ENCODE measurements around the gene CFAP46.
"Not testable (repeated sequence)": the region's sequence is repeated elsewhere in the genome, so short reads cannot be mapped to it uniquely, and the experiment has no call there.

Gene CFAP46

DNA sequence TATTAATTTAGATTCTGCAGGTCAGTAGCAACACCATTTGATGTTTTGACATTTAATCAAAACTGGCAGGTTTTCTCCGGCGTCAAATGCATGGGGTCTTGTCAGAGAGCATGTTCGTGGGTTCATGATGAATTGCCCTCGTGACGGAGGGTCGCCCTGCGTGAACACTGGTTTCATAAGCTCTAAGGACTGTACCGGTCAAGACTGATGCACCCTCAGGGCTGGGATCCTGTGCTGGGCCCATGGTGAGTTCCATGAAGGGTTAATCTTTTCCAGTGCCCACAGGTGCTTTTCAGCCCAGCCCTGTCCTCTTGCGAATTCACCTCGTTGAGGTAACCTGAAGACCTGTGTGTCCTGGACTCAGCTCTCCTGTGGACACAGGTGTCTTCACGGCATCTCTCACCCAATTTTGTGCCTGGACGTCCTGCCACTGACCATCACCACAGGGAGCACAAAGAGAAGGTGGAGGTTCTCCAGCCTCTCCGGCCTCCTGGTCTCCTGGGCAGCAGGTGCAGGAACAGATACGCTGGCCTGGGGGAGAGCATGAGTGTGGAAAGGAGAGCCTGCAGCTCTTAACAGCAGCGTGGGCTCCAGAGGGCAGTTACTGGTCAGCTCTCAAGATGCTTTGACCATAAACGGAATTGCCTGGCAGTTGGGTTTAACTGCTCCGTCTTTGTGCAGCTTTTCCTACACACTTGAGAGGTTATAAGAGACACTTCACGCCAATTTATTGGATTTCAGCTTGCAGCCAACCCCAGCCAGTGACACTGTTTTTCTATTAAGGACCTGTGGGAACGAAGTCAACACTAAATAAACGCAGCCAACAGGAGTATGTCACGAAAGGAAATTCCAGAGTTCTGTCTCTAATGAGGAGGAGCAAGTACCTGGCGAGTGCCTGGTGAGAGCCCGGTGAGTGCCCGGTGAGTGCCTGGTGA is 37.4 kb upstream of the CFAP46 start:
- no peak for DNase-seq (ENCODE audit: low spot score)

GRCh38 chr10:132978542-132978941 is 36.2 kb upstream of the CFAP46 start:
- no peak for DNase-seq (ENCODE audit: low spot score)

GRCh38 chr10:132977807-132978206 is 35.4 kb upstream of the CFAP46 start:
- no peak for DNase-seq (ENCODE audit: low spot score)

- no peak for DNase-seq (ENCODE audit: low spot score)
Observed at GRCh38 chr10:132977076-132977475, 34.7 kb upstream of the CFAP46 start.

DNA sequence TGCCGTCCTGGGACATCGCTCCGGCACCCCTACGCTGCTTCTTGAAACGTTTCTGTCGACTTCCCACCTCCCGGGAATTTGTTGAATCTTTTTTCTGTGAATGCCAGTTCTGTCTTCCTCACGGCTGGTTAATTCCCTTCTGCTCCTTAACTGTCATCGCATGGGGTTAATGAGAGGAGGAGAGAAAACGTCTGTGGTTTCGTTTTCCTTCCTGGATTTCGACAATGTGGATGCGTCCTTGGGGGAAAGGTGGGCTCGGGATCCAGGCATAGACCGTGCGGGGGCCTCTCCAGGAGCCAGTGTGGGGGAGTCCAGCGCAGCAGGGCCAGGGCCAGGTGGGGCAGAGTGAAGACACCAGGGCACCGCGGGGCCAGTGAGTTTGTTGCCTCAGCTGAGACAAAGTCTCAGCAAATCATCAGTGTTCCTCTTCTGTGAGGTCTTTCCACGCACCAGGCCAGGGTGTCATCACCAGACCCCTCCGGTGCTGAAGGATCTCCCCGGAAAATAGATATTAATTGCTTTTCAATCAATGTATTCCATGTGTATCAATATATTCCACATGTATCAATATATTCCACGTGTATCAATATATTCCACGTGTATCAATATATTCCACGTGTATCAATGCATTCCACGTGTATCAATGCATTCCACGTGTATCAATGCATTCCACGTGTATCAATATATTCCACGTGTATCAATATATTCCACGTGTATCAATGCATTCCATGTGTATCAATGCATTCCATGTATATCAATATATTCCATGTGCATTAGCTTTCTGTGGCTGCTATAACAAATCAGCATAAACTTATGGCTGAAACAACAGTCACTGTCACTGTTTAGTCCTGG is 33.7 kb upstream of the CFAP46 start:
- no peak for DNase-seq (ENCODE audit: low spot score)

GRCh38 chr10:132974886-132975830 is 32.8 kb upstream of the CFAP46 start:
- no peak for DNase-seq (ENCODE audit: low spot score)

- DNase-seq (ENCODE audit: low spot score): no peak
Observed at GRCh38 chr10:132974249-132974796, 32.0 kb upstream of the CFAP46 start.

- DNase-seq (ENCODE audit: low spot score): no peak
Observed at GRCh38 chr10:132973903-132974241, 31.5 kb upstream of the CFAP46 start.

- DNase-seq (ENCODE audit: low spot score): no peak
Observed at GRCh38 chr10:132972986-132973902, 30.9 kb upstream of the CFAP46 start.

- DNase-seq (ENCODE audit: low spot score): no peak
Observed at GRCh38 chr10:132972149-132972985, 30.0 kb upstream of the CFAP46 start.

DNA sequence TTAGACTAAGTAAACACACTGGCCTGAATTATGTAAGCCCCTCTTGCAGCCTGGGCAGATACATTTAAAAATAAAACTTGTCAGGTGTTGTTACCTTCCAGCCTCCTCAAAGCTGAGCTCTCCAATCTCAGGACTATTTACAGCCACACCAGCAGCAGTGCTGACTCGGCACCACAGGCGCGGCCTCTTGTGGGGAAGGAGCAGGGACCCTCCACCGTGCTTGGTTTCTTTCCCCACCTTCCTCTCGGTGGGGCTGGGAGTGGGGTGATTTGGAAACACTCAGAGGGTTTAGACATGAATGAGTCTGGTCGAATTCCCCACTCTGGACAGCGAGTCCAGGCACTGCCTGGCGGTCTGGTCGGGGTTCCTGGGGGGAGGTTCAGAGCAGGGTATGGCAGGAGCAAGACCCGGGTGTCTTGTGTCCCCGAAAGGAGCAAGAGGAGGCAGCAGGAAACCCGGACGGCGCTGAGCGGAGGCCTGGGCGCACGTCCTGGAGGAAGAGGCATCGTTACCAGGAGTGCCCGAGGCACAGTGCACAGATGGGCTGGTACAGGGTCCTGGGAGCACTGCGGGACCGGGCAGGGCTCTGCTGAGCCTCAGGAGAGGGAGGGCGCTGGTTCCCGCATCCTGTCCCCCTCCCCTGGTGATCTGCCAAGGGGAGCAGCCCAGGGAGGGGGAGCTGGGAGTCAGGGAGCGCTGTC is 29.2 kb upstream of the CFAP46 start:
- DNase-seq (ENCODE audit: low spot score): no peak

GRCh38 chr10:132970641-132971438 is 28.5 kb upstream of the CFAP46 start:
- no peak for DNase-seq (ENCODE audit: low spot score)

DNA sequence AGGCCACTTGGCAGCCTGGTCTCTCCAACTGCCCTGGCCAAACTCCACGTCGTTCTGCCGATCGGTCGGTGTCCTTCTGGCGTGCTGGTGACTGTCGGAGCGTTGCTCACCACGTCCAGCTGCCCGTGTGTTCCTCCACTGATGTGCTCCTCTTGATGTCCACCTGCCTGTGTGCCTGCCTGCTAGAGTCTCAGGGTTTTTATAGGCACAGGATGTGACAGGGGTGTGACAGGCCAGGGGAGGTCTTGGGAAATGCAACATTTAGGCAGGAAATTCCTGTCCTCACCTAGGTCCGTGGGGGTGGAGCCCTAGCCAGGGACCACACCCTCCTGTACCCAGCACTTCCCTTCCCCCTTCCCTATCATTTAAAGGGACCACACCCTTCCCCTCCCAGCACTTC is 25.2 kb upstream of the CFAP46 start:
- no peak for DNase-seq (ENCODE audit: low spot score)

DNA sequence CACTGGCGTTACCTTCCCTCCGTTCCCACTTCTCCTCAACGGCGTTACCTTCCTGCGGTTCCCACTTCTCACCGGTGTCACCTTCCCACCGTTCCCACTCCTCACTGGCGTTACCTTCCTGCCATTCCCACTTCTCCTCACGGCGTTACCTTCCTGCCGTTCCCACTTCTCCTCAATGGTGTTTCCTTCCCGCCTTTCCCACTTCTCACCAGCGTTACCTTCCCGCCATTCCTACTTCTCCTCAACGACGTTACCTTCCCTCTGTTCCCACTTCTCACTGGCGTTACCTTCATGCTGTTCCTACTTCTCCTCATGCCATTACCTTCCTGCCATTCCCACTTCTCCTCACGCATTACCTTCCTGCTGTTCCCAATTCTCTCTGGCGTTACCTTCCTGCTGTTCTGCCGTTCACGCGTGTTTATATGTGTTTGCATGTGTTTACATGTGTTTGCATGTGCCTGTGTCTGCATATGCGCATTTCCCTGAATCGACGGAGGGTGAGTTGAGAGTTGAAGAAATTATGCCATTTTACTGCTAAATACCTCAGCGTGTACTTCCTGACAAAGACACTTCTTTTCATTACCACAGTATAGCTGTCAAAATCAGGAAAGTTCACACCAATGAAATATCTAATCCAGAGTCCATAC is 23.2 kb upstream of the CFAP46 start:
- no peak for DNase-seq (ENCODE audit: low spot score)

- DNase-seq (ENCODE audit: low spot score): not testable (repeated sequence)
Observed at GRCh38 chr10:132964707-132965410, 22.5 kb upstream of the CFAP46 start.

- no peak for DNase-seq (ENCODE audit: low spot score)
Observed at GRCh38 chr10:132964231-132964630, 21.9 kb upstream of the CFAP46 start.

- DNase-seq (ENCODE audit: low spot score): no peak
Observed at GRCh38 chr10:132963430-132963960, 21.1 kb upstream of the CFAP46 start.

All from RKO (cell line).